ENCODE results near the gene OLIG1.

DNA sequence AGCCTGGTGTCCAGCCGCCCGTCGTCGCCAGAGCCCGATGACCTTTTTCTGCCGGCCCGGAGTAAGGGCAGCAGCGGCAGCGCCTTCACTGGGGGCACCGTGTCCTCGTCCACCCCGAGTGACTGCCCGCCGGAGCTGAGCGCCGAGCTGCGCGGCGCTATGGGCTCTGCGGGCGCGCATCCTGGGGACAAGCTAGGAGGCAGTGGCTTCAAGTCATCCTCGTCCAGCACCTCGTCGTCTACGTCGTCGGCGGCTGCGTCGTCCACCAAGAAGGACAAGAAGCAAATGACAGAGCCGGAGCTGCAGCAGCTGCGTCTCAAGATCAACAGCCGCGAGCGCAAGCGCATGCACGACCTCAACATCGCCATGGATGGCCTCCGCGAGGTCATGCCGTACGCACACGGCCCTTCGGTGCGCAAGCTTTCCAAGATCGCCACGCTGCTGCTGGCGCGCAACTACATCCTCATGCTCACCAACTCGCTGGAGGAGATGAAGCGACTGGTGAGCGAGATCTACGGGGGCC lies 43.0 kb upstream of the OLIG1 start:
- TF ChIP-seq, protein P1, sequence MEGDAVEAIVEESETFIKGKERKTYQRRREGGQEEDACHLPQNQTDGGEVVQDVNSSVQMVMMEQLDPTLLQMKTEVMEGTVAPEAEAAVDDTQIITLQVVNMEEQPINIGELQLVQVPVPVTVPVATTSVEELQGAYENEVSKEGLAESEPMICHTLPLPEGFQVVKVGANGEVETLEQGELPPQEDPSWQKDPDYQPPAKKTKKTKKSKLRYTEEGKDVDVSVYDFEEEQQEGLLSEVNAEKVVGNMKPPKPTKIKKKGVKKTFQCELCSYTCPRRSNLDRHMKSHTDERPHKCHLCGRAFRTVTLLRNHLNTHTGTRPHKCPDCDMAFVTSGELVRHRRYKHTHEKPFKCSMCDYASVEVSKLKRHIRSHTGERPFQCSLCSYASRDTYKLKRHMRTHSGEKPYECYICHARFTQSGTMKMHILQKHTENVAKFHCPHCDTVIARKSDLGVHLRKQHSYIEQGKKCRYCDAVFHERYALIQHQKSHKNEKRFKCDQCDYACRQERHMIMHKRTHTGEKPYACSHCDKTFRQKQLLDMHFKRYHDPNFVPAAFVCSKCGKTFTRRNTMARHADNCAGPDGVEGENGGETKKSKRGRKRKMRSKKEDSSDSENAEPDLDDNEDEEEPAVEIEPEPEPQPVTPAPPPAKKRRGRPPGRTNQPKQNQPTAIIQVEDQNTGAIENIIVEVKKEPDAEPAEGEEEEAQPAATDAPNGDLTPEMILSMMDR (IDR thresholded peaks at IDR 0.05): no peak
- TF ChIP-seq POLR2A (IDR thresholded peaks at IDR 0.05): no peak
